H1 (cell line): ENCODE measurements around the gene ZNF622. TPM values are rescaled to one million over a fixed set of nuclear protein-coding genes. Genes with fewer than 3 reads are reported as not detected.

Experiments
- CREB1 ChIP-seq: IDR thresholded peaks from 2 replicates; pipeline ENCODE4 v1.6.1; 2012; ENCODE audit warnings: inconsistent platforms
- EGR1 ChIP-seq: IDR thresholded peaks from 2 replicates; pipeline ENCODE4 v1.6.1; 2011; ENCODE audit warnings: low read depth, low read length, borderline replicate concordance
- EP300 ChIP-seq, 2 experiments: IDR thresholded peaks; 1 replicate in 1 of 2; 2 replicates in 1 of 2; pipeline ENCODE4 v1.6.1; 2011 to 2012; ENCODE audit warnings: low read depth in 2 of 2, low read length in 2 of 2, mild to moderate bottlenecking in 2 of 2, borderline replicate concordance in 1 of 2, inconsistent platforms in 1 of 2, moderate library complexity in 1 of 2
- polyA plus RNA-seq, 7 experiments: library from polyadenylated mRNA; depleted of rRNA in 3 of 7; stranded (reverse) in 5 of 7; unstranded in 2 of 7; fragments of >200 nt in 5 of 7; fragments of 200-250 nt in 2 of 7; gene quantifications; 1 replicate in 5 of 7; 2 replicates in 1 of 7; 4 replicates in 1 of 7; pipeline versions ENCODE4 v1.2.1 to v1.2.3, GENCODE V29; 2011 to 2013; ENCODE audit warnings: missing spikeins in 2 of 7, mixed read lengths in 2 of 7
- total RNA-seq: library from RNA; stranded (reverse); fragmentation: NEBNext Ultra II Directional; extraction: Animal tissue kit (Norgen Biotek cat#: 25700); gene quantifications from 2 replicates; pipeline ENCODE4 v1.2.1, GENCODE V29; 2021
- TF ChIP-seq, protein P1 (sequence below): IDR thresholded peaks from 2 replicates; pipeline ENCODE4 v1.6.1; 2011; ENCODE audit warnings: low read length, improper control_type of control experiment
- TF ChIP-seq, protein P2 (sequence below): IDR thresholded peaks from 2 replicates; pipeline ENCODE4 v1.6.1; 2012; ENCODE audit warnings: inconsistent platforms

Gene ZNF622
- total and polyA plus RNA-seq, 2 of the 8 experiments (the other 6 are each of a cell fraction or from before 2014, with no cell fraction given): 8.8 to 30.8 TPM

DNA sequence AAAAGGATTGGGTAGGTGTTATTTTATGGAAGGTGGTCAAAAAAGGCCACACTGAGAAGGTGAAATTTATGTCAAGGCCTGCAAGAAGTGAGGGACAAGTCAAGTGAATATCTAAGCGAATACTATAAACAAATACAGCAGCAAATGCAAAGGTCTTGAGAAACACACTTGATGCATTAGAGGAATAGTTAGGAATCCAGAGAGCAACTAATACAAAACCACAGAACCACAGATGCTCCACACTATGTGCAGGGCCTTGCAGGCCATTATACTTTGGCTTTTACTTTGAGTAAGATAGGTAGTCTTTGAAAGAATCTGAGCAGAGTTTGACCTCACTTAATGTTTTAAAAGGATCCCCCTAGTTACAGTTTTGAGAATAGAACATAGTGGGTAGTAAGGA, 4.6 kb downstream of the ZNF622 start (continued):
- TF ChIP-seq, protein P1, sequence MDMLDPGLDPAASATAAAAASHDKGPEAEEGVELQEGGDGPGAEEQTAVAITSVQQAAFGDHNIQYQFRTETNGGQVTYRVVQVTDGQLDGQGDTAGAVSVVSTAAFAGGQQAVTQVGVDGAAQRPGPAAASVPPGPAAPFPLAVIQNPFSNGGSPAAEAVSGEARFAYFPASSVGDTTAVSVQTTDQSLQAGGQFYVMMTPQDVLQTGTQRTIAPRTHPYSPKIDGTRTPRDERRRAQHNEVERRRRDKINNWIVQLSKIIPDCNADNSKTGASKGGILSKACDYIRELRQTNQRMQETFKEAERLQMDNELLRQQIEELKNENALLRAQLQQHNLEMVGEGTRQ: no peak
- TF ChIP-seq, protein P2, sequence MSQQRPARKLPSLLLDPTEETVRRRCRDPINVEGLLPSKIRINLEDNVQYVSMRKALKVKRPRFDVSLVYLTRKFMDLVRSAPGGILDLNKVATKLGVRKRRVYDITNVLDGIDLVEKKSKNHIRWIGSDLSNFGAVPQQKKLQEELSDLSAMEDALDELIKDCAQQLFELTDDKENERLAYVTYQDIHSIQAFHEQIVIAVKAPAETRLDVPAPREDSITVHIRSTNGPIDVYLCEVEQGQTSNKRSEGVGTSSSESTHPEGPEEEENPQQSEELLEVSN: no peak
- no peak for TF ChIP-seq EGR1
- no peak for TF ChIP-seq CREB1
- TF ChIP-seq EP300 (IDR thresholded peaks at IDR 0.05; ENCODE audit: borderline replicate concordance in 1 of 2, low read depth in 2 of 2, low read length in 2 of 2): no peak
